Mesothelial cell of epicardium (in vitro differentiated cells): ENCODE results near the gene ASTN1. TPM values are rescaled to one million over a fixed set of nuclear protein-coding genes. Genes with fewer than 3 reads are reported as not detected.
A peak's percentile ranks its signal among the peaks of the same experiment; 100 is the strongest.

ENCODE experiments used
- DNase-seq, 2 experiments: peaks; one replicate each; pipeline ENCODE4 v3.0.0; 2021; ENCODE audit warnings: low spot score in 2 of 2; ENCODE audit not compliant: unreplicated experiment in 2 of 2
- H3K27ac Mint-ChIP-seq: 2 replicates; pipeline ENCODE4 v1.8.0; 2021; ENCODE audit warnings: mixed read lengths
- H3K27me3 Mint-ChIP-seq: 2 replicates; pipeline ENCODE4 v1.8.0; 2021; ENCODE audit warnings: low read depth, mixed read lengths
- H3K36me3 Mint-ChIP-seq: 2 replicates; pipeline ENCODE4 v1.8.0; 2021; ENCODE audit warnings: mixed read lengths
- H3K4me1 Mint-ChIP-seq: 2 replicates; pipeline ENCODE4 v1.8.0; 2021; ENCODE audit warnings: mixed read lengths
- H3K4me3 Mint-ChIP-seq: 2 replicates; pipeline ENCODE4 v1.8.0; 2021; ENCODE audit warnings: mild to moderate bottlenecking, moderate library complexity, mixed read lengths
- H3K9me3 Mint-ChIP-seq: 2 replicates; pipeline ENCODE4 v1.8.0; 2021; ENCODE audit warnings: mixed read lengths
- total RNA-seq: library from RNA; stranded (reverse); gene quantifications from 3 replicates; pipeline ENCODE4 v1.2.1, GENCODE V29; 2021
- TF ChIP-seq, protein P1 (sequence below): fragments of 200-600 bp; sonication (generic); IDR thresholded peaks from one replicate; pipeline ENCODE4 v1.5.0; 2021; ENCODE audit warnings: antibody characterized with exemption; ENCODE audit not compliant: unreplicated experiment

The ASTN1 gene
- total RNA-seq, 1 donor from 2014 or later: 4.0 TPM

DNA sequence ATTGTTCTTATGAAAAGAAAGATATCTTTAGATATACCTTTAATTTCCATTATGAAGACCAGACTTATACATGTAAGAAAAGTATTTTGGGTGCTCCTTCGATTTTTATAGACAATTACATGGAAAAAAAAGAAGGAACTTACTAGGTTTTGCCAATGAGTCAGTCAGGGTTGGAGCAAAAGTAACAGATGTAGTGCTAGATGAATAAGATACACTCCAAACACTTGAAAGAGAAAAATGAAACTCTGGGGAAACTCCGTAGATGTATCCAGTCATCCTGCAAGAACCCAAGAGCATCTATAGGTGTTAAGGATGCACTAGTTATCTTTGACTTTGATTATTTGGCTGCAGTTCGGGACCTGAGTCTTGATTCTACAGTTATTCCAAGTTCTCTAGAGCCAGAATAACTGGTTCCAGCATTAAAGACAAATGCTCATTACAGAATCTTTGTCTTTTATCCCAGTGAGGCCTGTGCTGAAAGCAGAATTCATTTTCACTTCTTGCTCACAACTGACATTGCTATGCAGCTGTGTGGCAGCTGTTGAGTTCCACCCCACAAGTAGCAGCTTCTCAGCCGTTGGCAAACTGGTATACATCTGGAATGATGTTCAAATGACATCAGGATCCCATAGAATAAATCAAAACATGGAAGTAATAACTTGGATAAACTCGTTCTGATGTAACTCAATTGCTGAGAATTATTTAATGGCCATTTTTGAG lies 326.1 kb downstream of the ASTN1 start:
- Mint-ChIP-seq H3K27me3 (peaks cover 2% of the 10 kb centered on the region), H3K4me3 (no peak overlapping the region), H3K4me1 (no peaks in the 10 kb centered on the region), H3K27ac (no peak overlapping the region), H3K36me3 (no peaks in the 10 kb centered on the region), H3K9me3 (no peaks in the 10 kb centered on the region)
- TF ChIP-seq, protein P1, sequence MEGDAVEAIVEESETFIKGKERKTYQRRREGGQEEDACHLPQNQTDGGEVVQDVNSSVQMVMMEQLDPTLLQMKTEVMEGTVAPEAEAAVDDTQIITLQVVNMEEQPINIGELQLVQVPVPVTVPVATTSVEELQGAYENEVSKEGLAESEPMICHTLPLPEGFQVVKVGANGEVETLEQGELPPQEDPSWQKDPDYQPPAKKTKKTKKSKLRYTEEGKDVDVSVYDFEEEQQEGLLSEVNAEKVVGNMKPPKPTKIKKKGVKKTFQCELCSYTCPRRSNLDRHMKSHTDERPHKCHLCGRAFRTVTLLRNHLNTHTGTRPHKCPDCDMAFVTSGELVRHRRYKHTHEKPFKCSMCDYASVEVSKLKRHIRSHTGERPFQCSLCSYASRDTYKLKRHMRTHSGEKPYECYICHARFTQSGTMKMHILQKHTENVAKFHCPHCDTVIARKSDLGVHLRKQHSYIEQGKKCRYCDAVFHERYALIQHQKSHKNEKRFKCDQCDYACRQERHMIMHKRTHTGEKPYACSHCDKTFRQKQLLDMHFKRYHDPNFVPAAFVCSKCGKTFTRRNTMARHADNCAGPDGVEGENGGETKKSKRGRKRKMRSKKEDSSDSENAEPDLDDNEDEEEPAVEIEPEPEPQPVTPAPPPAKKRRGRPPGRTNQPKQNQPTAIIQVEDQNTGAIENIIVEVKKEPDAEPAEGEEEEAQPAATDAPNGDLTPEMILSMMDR: no peak
- no peak for DNase-seq

DNA sequence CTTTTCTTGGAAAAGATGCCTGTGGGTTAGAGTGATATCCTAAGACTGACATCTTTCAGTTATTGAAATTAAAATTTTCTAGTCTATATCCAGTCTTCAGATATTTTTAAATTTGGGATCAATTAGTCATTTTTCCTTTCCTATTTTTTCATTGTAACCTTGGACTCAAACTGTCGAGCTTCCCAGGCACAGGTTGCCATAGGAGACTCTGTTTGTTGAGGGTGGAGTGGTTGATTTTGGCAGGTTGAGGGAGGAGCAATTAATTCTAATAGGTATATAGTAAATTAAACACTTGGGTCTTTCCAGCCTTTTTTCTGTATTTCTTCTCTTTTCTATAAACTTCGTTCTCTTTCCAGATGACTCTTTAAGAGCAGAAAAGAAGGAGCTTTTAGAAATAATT lies 326.8 kb downstream of the ASTN1 start:
- Mint-ChIP-seq H3K4me1 (no peaks in the 10 kb centered on the region), H3K4me3 (no peak overlapping the region), H3K36me3 (no peaks in the 10 kb centered on the region), H3K27me3 (peaks cover 2% of the 10 kb centered on the region), H3K9me3 (no peaks in the 10 kb centered on the region), H3K27ac (no peak overlapping the region)
- DNase-seq: no peak
- TF ChIP-seq, protein P1: no peak

DNA sequence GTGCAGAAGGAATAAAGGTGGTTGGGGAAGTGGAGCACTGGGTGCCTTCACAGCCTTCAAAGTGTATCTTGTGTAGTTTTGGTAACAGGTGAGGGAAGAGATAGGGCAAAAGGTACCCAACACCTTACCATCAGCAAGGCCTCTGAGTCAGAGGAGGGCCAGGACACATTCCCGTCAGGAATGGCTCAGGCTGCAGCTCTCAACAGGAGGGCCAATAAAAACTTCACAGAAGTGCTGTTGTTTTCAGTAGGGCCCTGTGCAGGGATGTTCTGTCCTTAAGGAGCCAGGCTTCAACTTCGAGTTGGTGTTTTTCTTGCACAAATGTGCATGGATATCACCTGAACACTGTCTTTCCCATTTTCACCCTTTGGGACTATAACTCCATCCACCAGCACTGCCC lies 333.4 kb downstream of the ASTN1 start:
- Mint-ChIP-seq H3K4me3 (no peak overlapping the region), H3K9me3 (no peaks in the 10 kb centered on the region), H3K27me3 (no peaks in the 10 kb centered on the region), H3K4me1 (peaks cover 12% of the 10 kb centered on the region), H3K27ac (no peak overlapping the region), H3K36me3 (no peaks in the 10 kb centered on the region)
- TF ChIP-seq, protein P1: no peak
- no peak for DNase-seq

DNA sequence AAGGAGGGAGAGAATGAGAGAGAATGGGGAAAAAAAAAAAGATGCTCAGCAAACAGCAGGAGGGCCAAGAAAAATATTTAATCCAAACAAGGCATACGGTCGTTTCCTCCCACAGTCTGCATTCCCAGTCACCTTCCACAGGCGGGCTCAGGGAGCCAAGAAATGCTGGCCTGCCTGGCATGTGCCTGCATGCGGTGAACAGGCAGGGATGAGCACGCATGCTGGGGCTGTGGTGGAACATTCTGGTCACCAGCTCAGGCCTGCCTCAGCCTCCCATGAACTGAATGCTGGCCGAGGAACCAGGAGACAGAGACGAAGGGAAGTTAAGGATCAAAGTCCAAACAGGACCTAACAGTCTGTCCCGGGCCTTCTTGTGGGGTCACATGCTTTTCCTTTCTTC lies 335.3 kb downstream of the ASTN1 start:
- peak overlapping the region; percentile 37 for H3K27ac Mint-ChIP-seq
- H3K9me3 Mint-ChIP-seq: no peaks in the 10 kb centered on the region
- no peak overlapping the region for H3K4me3 Mint-ChIP-seq
- H3K36me3 Mint-ChIP-seq: no peaks in the 10 kb centered on the region
- peaks cover 12% of the 10 kb centered on the region for H3K4me1 Mint-ChIP-seq
- TF ChIP-seq, protein P1: no peak
- DNase-seq: no peak
- no peaks in the 10 kb centered on the region for H3K27me3 Mint-ChIP-seq

DNA sequence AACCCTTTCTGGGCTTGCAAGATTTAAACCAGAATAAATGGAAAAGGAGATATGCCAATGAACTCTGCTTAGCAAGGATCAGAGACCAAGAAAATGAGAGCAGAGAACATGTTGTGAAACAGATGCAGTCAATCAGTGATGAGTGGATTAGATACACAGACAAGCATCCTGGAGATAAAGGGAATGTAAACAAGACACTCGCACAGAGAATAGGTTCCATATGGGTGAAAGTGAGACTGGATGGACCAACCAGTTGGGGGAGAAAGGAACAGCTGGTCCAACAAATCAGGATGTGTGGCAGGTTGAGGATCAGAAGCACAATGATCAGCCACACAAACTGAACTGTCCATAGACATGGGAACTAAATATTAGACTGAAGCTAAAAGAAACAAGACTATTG lies 338.2 kb downstream of the ASTN1 start:
- TF ChIP-seq, protein P1: no peak
- no peak overlapping the region for H3K27ac Mint-ChIP-seq
- no peaks in the 10 kb centered on the region for H3K27me3 Mint-ChIP-seq
- peaks cover 12% of the 10 kb centered on the region for H3K4me1 Mint-ChIP-seq
- H3K36me3 Mint-ChIP-seq: no peaks in the 10 kb centered on the region
- no peaks in the 10 kb centered on the region for H3K9me3 Mint-ChIP-seq
- H3K4me3 Mint-ChIP-seq: no peak overlapping the region
- DNase-seq: no peak
